Measurements from ENCODE around the gene NACC1.

NACC1 gene

DNA sequence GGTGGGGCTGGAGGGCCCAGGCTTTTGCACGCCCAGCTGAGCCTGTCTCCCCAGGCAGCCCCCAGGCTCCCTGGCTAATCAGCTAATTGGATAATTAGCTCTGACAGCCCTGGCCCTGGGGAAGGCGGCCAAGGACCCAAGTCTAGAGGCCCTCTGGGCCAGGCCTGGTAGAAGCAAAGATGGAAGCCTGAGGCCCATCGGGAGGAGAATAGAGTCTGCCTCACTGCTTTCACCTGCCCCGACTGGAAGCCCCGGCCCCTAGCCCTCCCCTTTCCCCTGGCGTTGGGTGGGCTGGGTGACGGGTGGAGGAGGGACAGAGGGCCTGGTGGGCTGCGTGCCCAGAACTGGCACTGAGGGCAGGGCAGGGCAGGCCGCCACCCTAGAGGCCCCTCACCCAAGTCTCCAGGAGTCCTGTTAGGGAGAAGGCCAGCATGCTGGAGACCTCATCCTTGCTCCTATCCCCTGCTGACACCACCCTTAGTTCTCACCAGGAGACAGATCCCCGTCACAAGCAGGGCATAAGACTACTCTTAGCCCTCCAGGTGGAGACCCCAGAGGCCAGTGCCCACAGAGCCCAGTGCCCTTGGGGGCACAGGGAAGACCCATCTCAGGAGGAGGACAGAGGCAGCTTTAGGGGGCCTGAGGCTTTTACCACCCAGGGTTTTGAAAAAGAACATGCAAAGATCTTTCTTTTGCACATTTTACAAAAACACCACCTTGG, 27.4 kb upstream of the NACC1 start:
- POLR2A ChIA-PET = no interaction called here
- CTCF ChIA-PET = interaction anchor here (1.0 to 8.9 kb wide), 5 partner anchors 11 to 124 kb away, joined by 3 to 183 read pairs (median 6); partner anchors contain the start of gene DAND5
- TF ChIP-seq, protein P1, sequence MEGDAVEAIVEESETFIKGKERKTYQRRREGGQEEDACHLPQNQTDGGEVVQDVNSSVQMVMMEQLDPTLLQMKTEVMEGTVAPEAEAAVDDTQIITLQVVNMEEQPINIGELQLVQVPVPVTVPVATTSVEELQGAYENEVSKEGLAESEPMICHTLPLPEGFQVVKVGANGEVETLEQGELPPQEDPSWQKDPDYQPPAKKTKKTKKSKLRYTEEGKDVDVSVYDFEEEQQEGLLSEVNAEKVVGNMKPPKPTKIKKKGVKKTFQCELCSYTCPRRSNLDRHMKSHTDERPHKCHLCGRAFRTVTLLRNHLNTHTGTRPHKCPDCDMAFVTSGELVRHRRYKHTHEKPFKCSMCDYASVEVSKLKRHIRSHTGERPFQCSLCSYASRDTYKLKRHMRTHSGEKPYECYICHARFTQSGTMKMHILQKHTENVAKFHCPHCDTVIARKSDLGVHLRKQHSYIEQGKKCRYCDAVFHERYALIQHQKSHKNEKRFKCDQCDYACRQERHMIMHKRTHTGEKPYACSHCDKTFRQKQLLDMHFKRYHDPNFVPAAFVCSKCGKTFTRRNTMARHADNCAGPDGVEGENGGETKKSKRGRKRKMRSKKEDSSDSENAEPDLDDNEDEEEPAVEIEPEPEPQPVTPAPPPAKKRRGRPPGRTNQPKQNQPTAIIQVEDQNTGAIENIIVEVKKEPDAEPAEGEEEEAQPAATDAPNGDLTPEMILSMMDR (IDR thresholded peaks at IDR 0.05; ENCODE audit: control extremely low read depth, extremely low read depth, low read depth, missing control alignments) = no peak
- DNase-seq (ENCODE audit: extremely low spot score) = no peak

DNA sequence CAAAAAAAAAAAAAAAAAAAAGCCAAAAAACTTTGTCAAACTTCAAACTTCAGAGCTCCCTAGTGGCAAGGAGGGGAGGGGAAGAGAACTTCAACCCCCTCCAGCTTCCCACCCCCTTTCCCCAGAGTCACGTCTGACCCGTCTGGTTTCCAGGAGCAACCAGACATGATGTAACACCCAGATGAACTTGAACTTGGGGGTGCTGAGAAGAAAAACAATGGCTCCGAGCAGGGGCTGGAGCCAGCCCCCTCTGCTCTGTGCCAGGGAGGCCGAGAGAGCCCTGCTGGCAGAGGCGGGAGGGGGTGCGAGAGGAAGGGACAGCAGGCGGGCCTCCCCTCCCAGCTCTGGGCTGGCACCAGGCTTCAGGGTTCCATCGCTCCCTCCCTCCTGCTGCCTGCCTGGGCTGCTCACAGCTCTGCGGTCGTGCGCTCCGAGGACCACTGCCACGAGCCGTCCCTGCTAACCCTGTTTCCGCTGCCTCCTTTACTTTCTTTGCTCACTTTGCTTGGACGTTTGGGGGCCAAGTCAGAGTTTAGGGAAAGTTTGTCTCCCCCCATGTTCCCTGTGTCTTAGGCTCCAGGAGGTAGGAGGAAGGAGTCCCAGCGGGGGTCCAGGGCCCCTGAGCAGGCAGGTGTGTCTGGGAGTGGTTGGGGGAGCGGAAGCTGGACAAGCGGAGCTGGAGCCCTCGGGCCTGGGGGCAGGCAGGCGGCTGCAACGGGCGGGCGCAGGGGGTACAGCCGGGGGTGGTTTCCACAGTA, 26.5 kb upstream of the NACC1 start:
- ChIA-PET CTCF (interaction anchor here (1.0 to 8.9 kb wide), 5 partner anchors 13 to 125 kb away, joined by 5 to 183 read pairs (median 6); partner anchors contain the start of gene DAND5), POLR2A (interaction anchor here (0.6 kb wide), 1 partner anchor 169 kb away, joined by 6 read pairs; no protein-coding TSS in a partner anchor)
- TF ChIP-seq, protein P1 (IDR thresholded peaks at IDR 0.05; ENCODE audit: control extremely low read depth, extremely low read depth, low read depth, missing control alignments) = no peak
- DNase-seq (ENCODE audit: extremely low spot score) = no peak

DNA sequence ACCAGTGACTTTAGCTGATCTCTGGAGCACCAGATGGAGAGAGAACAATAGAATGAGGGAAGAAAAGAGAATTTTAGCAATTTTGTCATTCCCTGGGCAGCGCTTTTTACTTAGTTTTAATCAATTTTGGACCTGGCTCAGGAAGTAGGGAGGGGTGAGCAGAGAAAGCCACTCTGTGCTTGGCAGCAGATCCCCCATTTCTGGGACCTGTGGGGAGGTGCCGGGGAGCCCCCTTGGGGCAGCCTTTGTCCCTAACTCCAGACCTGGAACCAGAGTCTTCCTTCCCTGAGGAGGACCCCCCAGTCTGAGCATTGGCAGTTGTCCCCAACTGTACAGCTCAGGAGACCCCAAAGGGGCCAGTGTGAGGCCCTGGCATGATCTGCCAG, 25.9 kb upstream of the NACC1 start:
- POLR2A ChIA-PET = no interaction called here
- no peak for DNase-seq (ENCODE audit: extremely low spot score)
- CTCF ChIA-PET = interaction anchor here (1.0 to 8.9 kb wide), 6 partner anchors 13 to 207 kb away, joined by 4 to 183 read pairs (median 6); partner anchors contain the start of gene DAND5
- TF ChIP-seq, protein P1 (IDR thresholded peaks at IDR 0.05; ENCODE audit: control extremely low read depth, extremely low read depth, low read depth, missing control alignments) = no peak

DNA sequence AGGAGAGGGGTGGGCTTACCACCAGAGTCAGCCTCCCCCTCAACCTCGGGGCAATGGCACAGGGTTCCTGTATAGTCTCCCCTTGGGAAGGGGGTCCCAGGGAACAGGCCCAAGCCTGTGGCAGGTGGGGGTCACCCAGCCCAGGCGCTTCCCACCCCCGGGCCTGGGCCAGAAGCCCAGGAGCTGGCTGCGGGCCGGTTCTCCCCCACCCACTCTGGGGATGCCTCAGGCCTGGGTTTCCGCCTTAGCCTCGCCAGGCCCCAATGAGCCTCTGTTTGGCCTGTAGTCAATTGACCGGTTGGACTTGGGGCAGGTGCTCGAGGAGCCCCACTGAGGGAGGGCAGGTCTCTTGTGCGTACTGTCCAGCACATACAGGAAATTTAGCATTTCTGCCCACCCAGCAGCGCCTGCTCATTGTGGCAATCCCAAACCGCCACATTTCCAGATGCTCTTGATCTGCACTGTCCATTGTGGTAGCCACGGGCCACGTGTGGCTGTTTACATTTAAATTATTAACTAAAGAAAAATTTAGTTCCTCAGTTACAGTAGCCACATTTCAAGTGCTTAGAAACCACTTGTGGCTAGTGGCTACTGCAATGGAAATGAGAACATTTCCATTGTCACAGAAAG, 25.3 kb upstream of the NACC1 start:
- CTCF ChIA-PET = interaction anchor here (0.6 to 8.9 kb wide), 24 partner anchors 9 to 326 kb away, joined by 3 to 183 read pairs (median 8); partner anchors contain the start of gene DAND5
- DNase-seq (ENCODE audit: extremely low spot score) = no peak
- POLR2A ChIA-PET = no interaction called here
- TF ChIP-seq, protein P1 (IDR thresholded peaks at IDR 0.05; ENCODE audit: control extremely low read depth, extremely low read depth, low read depth, missing control alignments) = no peak

DNA sequence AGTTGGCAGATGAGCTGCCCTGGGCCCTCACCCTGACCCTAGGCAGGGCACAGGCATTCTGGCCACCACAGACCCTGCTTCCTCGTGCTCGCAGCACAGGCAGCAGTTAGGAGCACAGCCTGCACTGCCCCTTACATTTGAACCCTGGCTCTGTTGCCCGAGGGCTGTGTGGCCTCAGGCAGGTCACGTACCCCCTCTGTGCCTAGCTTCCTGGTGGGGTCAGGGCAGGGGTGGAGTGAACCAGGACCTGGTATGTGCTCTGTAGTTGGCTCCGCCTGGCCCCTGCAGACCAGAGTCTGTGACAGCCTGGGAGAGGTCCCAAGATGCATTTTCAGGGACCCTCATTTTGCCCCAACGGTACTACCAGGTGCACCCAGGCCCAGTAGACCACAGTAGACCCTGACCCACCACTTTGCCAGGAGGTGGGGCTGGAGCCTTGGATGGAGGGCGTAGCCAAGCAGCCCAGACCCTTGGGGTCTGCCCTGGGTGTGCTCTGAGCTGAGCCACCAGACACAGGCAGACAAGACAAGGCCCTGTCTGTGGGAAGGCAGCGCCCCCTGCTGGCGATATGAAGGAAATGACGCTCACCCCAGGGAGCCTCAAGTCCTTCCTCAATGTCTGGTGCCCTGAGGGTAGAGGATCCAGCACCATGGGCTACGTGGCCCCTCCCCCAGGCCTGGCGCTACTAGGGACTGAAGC, 24.5 kb upstream of the NACC1 start:
- DNase-seq (ENCODE audit: extremely low spot score) = peak; percentile 92
- POLR2A ChIA-PET = interaction anchor here (1.6 kb wide), 1 partner anchor 154 kb away, joined by 3 read pairs; no protein-coding TSS in a partner anchor
- CTCF ChIA-PET = interaction anchor here (0.6 to 8.9 kb wide), 46 partner anchors 9 to 327 kb away, joined by 3 to 183 read pairs (median 5); partner anchors contain the start of gene DAND5
- TF ChIP-seq, protein P1 (IDR thresholded peaks at IDR 0.05; ENCODE audit: control extremely low read depth, extremely low read depth, low read depth, missing control alignments) = peak; percentile 92
